Renal cortex interstitium (tissue), 11 donors: ENCODE data around the gene SORCS2. TPM values are rescaled to one million over a fixed set of nuclear protein-coding genes. Genes with fewer than 3 reads are reported as not detected.
"Not testable (repeated sequence)": the region's sequence is repeated elsewhere in the genome, so short reads cannot be mapped to it uniquely, and the experiment has no call there.

Source experiments
- DNase-seq, 11 donors: peaks; one replicate each; pipeline ENCODE4 v3.0.0-alpha.2; 2013; ENCODE audit warnings: low read depth in 9 of 11, low spot score in 4 of 11; ENCODE audit errors: extremely low read depth in 1 of 11
- polyA plus RNA-seq, 3 donors: library from polyadenylated mRNA; unstranded; fragments of 120-200 nt; gene quantifications; one replicate each; pipeline ENCODE4 v1.2.1, GENCODE V29; 2013; ENCODE audit not compliant: insufficient read length in 3 of 3

Gene SORCS2
- polyA plus RNA-seq, 3 donors = 8.3 to 13.3 (median 9.9) TPM

DNA sequence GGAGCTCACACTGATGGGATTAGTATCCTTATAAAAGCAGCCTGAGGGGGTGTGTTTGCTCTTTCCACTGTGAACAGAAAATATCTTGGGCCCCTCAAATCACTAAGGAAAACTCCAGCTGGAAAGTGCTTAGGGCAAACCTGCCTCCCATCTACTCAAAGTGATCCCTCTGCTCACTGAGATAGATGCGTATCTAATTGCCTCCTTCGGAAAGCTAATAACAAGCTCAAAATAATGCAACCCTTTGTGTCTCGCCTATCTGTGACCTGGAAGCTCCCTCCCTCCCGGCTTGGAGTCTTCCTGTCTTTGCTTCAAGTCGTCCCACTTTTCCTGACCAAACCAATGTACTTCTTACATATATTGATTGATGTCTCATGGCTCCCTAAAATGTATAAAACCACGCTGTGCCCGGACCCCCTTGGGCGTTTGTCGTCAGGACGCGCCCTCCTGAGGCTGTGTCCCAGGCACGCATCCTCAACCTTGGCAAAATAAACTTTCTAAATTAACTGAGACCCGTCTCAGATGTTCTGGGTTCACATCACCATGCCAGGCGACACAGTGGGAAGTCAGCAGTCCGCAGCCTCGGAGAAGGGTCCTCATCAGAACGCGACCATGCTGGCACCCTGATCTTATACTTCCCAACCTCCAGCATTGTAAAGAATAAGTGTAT is 34.1 kb upstream of the SORCS2 start:
- no peak for DNase-seq

DNA sequence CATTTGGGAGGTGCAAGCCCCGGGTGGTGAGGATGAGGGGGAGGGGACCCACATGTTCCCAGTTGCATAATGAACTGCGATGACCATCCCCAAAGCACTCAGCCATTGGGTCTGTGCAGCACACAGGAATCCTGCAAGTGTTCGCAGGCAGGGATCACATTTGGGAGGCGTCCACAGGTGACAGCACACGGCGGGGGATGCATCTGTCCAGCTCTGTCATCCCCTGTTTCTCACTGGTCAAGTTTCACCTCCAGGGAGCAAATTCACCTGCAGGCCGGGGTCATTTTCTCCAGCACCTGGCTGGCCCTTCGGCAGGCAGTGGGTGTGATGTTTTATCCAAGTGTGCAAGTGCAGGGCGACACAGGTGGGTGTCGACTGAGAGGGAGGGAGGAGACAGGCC is 33.3 kb upstream of the SORCS2 start:
- no peak for DNase-seq

DNA sequence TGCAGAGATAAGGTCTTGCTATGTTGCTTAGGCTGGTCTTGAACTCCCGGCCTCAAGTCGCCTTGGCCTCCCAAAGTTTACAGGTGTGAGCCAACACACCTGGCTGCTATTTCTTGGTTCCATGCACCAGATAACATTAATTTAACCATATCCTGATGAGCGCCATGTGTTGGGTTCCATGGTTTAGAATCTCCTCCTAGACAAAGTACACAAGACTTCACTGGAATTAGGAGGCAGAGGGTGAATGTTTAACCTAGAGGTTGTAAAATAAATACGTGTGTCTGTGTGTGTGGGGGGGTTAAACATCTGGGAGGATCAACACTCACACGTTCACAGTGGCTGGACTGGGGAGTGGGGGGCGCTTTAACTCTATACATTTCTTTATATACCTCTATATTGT is 32.4 kb upstream of the SORCS2 start:
- DNase-seq = no peak

DNA sequence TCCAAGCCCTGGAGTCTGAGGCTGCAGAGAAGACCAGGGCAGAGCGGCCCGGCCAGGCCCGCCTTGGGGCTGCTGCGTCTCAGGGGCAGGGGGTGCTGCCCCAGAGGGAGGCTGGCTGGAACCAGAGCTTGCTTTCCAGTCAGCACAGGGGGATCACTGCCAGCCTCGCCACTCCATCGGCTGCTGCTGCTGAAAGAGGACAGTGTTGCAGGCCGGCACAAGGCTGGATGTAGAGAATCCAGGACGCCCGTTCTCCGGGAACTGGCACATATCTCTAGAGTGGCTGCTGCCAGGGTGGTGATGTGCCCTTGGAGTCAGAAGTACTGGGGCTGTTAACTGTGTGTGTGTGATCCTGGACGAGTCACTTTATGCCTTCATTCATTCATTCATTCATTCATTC is 31.9 kb upstream of the SORCS2 start:
- DNase-seq = no peak

DNA sequence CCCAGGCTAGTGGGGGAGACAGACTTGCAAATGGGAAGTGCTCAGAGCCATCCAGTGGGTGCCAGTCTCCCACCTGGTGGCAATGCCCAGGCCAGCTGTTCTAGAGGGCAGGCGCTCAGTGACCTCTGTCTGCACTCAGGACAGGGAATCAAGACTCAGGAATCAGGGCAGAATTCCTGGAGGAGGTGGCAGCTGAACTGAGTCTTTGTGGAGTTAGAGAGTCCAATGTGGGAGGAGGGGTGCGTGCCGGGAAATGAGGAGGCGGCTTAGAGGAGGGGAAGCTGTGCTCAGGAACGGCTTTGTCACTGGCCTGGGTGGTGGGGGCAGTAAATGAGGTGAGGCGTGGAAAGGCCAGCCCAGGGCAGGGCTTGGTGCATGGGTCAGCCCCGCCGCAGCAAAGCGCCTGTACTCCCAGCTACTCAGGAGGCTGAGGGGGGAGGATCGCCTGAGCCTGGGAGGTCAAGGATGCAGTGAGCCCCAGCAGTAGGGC is 31.3 kb upstream of the SORCS2 start:
- no peak for DNase-seq

DNA sequence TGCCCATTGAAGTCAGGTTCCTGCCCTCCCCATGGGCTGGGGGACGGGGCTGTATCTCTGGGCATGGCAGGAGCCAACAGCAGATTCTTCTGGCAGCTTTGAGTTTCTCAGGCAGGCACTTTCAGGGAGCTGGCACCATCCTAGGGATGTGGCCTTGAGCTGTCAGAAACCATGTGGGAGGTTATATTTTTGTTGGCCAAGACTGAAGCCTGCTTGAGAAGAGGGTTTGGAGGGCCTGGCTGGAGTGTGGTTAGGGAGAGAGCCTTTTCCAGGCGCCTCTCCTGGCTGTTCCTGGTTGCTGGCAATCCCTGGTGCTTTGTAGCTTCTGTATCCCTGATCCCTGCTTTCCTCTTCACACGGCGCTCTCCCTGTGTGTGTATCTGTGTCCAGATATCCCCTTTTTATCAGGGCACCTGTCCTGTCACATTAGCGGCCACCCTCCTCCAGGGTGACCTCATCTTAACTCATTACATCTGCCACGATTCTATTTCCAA is 30.6 kb upstream of the SORCS2 start:
- DNase-seq = no peak

DNA sequence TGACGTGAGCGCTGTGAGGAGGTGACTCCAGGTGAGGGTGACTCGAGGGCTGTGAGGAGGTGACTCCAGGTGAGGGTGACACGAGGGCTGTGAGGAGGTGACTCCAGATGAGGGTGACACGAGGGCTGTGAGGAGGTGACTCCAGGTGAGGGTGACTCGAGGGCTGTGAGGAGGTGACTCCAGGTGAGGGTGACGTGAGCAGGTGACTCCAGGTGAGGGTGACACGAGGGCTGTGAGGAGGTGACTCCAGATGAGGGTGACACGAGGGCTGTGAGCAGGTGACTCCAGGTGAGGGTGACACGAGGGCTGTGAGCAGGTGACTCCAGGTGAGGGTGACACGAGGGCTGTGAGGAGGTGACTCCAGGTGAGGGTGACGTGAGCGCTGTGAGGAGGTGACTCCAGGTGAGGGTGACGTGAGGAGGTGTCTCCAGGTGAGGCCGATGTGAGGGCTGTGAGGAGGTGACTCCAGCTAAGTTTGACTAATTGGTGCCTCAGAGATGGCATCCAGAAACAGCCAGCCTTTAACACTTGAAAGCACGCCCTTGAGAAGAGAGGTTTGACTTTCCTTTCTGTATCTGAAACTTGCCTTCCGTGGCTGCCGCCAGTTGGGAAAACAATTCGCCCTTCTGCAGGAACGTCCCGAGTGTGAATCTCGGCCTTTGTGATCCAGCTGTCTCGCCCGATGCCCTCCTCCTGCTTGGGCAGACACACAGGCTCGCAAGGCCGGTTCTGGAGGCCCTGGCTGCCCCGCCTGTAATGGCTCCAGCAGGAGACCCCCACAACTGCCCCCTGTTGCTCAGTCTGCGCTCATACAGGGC is 27.1 kb upstream of the SORCS2 start:
- DNase-seq = not testable (repeated sequence)

DNA sequence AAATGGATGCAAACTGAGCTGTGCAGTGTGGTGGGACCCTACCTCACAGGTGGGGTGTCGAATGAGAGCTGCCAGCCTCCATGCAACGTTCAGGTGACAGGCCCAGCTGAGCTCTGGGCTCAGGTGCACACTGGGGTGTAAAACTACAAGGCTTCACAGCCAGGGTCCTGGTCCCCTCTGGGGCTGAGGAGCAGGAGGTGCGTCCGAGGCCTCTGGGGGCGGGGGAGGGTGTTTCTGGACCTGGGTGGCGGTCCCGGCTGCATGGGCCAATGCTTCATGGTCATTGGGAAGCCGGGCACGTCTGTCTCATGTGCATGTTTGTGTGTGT is 26.5 kb upstream of the SORCS2 start:
- no peak for DNase-seq

DNA sequence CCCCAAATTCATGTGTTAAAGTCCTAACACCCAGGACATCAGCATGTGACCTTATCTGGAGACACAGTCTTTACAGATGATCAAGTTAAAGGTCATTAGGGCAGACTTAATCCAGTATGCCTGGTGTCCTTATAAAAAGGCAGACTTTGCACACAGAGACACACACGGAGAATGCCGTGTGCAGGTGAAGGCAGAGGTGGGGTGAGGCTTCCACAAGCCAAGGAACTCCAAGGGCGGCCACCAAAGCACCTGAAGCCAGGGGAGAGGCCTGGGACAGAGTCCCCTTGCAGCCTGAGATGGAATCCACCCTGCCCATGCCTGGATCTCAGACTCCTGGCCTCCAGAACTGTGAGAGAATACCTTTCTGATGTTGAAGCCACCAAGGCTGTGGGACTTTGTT is 26.1 kb upstream of the SORCS2 start:
- DNase-seq = no peak

DNA sequence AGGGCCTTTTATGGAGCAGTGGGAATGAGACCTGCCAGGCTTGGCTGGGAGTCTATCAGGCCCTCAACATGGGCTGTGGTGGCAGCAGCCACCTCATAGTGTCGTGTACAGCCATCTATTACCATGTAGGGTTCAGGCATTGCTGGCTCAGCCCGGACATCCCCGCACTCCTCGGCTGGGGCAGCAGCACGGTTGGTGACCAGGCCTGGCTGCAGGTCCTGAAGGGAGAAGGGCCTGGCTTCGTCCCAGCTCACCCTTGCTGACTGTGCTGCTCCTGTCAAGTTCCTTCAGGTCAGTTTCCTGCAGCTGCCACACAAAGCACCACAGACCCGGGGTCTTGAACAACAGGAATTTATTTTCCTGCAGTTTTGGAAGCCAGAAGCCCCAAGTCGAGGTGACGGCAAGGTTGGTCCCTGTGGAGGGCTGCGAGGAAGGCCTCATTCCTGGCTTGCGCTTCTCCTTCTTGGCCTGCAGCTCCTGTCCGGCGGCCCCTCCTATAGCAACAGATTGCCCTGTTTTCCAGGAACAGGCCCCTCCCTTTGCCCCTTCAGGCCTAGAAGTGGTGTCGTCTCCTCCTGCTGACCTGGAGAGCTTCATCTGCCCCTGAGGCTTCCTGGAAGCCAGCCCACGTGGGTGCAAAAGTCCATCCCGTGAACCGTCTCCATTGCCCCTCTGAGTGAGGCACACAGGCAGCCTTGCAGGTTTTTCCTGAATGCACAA is 25.2 kb upstream of the SORCS2 start:
- no peak for DNase-seq

DNA sequence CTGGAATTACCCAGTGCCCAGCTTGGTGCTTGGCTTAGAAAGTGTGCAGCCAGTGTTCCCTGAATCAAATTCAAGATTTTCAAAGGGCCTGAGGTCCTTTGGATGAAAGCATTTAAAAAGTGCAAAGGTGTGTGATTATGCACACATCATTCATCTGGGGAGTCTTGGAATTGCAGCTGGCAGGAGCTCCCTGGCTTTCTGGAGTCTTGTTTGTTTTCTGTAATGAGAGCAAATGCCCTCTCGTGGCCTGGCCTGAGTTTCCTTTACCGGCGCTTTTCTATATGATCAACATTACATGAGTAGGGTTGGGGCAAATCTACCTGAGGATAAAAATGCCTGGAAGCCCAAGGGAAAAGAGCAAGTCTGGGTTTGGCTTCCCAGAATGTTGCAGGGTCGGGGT is 24.6 kb upstream of the SORCS2 start:
- DNase-seq = no peak

DNA sequence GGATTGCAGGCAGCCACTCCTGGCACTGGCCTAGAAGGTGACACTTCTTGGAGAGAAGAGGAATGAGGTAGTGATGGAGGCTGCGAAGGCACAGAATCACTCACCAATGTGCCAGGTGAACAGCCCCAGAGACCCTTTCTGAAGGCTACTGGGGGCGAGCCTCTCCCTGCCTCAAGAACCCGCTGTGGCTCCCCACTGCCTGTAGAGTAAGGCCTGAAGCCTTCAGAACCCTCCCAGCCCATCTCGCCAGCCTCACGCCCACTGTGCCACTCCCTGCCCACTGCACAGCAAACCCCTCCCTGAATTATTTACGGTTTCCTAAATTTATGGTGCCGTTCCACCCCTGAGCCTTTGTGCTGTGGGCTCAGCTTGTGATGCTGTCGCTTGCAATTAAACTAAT is 24.2 kb upstream of the SORCS2 start:
- no peak for DNase-seq

DNA sequence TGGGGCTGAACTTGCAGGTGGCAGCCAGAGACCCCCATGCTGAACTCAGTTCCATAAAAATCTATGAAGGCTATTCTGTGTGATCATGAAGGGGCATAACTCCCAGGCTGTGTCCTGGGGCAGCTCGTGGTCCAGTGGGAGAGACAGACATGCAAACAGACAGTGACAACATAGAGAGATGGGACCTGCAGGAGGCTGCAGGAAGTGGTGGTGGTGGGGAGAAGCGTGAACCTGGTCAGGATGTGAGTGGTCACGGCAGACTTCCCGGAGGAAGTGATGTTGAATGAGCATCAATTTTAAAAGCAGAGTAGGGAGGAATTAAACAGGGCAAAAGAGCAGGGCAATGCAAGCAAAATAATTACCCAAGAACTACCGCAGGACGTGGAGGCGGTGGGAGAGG is 23.2 kb upstream of the SORCS2 start:
- DNase-seq = no peak

DNA sequence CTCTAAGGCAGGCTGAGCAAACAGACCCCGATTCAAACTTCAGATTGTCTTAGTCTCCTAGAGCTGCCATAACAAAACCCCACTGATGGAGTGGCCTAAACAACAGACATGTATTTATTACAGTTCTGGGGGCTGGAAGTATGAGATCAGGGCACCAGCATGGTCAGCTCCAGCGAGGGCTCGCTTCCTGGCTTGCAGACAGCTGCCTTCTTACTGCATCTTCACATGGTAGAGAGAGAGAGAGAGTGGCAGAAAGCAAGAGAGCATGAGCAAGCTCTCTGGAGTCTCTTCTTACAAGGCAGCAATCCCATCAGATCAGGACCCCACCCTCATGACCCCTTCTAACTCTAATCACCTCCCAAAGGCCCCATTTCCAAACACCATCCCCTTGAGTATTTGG is 22.3 kb upstream of the SORCS2 start:
- DNase-seq = no peak

DNA sequence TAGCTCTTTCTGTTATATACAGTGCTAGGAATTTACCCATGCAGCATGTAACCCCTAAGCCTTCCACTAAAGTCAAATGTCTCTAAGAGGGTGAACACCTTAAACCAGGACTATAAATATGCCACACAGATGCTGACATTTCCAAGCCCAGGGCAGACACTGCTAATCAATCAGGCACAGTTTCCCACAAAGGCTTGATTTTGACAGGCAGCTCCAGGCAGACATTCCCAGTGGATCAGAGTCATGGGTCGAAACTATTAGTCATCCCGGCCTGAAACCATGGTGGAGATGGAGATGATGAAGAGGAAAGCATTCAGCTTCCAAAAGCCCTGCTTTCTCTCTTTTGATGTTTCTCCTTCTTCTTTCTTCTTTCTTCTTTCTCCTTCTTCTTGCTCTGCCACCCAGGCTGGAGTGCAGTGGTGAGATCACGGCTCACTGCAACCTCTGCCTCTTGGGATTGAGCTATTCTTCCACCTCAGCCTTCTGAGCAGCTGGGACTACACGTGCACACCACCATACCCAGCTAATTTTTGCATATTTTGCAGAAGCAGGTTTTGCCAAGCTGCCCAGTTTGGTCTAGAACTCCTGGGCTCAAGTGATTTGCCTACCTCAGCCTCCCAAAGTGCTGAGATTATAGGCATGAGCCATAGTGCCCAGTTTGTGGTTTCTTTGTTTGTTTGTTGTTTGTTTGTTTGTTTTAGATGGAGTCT is 21.0 kb upstream of the SORCS2 start:
- DNase-seq = no peak

DNA sequence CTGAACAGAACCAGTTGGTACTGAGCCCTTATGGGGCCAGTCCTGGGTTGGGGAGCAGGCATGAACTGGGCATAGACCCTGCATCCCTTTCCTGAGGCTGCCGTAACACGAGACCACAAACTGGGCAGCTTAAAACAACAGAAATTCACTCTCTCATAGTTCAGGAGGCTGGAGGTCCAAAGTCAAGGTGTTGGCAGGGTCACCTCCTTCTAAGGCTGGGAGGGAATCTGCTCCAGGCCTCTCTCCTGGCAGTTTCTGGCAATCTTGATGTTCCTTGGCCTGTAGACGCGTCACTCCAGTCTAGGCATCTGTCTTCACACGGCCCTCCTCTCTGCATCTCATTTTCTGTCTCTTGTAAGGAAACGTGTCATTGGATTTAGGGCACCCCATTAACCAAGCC is 19.8 kb upstream of the SORCS2 start:
- DNase-seq = no peak

DNA sequence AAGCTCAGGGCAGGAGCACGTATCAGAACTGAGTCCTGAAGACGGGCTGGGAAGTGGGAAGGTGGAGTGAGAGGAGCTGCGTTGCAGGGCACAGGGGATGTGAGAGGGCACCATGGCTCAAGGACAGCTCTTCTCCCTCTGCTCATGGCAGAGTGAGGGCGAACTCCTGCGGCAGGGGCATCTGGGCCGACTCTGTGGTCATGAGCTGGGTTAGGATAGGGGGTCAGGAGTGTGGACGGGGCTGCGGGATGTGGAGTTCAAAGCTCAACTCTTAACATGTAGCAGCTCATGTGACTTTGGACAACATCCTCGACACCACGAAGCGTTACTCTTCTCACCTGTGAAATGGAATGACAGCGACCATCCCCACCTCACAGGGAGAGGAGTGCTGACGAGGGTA is 19.4 kb upstream of the SORCS2 start:
- no peak for DNase-seq

DNA sequence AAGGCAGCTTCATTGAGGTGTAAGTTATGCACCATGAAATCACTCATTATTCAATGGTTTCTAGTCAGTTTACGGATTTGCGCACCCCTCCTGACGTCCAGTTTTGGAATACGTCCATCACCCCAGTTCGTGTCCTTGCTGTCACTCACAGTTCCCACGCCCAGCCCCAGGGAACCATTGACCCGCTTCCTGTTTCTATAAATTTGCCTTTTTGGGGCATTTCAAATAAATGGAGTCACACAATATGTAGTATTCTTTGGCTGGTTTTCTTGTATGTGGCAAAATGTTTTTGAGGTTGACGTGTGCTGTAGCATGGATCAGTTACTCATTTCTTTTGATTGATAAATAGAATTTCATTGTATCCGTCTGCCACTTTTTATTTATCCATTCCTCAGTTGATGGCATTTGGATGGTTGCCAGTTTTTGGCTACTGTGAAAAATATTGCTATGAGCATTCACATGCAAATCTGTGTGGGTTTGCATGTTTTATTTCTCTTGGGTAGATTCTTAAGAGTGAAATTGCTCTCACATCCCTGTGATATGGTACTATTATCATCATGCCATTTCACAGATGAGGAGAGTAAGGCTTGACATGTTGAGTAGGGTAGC is 18.4 kb upstream of the SORCS2 start:
- no peak for DNase-seq

DNA sequence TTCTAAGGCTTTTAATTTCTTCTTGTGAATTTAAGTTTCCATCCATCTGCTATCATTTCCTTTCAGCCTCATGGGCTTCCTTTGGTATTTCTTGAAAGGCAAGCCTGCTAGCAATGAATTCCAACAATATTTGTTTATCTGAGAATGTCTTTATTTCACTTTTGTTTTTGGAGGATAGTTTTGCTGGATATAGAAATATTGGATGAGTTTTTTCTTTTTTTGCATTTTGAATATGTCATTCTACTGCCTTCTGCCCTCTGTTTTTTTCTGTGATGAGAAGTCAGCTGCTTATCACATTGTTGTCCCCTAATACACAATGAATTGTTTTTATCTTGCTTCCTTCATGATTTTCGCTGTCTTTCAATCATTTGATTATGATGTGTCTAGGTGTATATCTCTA is 13.2 kb upstream of the SORCS2 start:
- no peak for DNase-seq
